ENCODE data around the gene IQGAP1. TPM values are rescaled to one million over a fixed set of nuclear protein-coding genes. Genes with fewer than 3 reads are reported as not detected.
"Not testable (repeated sequence)": the region's sequence is repeated elsewhere in the genome, so short reads cannot be mapped to it uniquely, and the experiment has no call there.

The IQGAP1 gene
- total RNA-seq, 1 experiment from 2014 or later: 264 TPM

DNA sequence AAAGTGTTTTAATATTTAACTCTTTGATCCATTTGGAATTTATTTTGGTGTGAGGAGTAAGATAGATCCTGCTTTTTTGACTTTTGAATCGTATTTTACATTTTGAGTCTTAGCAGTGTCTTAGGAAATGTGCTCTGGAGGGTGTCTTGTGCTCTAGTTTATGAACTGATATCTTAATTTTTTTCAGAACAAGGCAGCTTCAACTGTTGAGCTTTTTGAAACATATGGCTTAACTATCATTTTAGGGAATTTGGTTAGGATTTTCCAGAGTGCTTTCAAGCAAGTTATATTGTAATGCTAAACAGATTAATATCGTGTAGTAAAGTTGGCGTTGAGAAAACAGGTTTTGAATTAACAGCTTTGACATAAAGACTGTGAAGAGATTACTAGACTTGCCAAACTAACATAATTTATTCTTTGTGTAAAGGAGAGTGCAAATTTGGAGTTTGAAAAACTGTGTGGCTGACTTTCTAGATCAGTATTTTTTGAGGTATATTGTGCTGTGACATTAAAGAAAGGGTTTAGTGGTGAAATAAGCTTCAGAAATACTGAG, 17.1 kb downstream of the IQGAP1 start:
- peaks cover 60% of the 10 kb centered on the region for H3K4me1 Mint-ChIP-seq (ENCODE audit: insufficient read depth, unreplicated experiment)

DNA sequence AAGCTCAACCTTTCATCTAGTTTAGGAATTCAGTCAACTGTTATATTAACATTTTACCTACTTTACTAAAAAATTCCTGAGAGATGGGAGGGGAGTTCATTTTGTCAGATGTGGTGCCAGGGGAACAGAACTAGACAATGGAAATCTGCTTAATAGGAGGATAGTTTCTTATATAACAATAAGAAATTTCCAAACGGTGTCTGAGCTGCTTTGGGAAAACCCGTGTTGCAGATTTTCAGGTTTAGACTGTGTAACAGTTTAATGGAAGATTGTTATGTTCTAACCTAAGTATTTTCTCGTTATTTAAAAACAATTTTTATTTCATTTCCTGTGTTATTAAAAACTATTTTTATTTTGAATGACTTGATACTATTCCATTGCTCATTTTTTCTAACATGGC, 19.3 kb downstream of the IQGAP1 start:
- Mint-ChIP-seq H3K27me3 (ENCODE audit: insufficient read depth, unreplicated experiment) (no peaks in the 10 kb centered on the region), H3K4me1 (ENCODE audit: insufficient read depth, unreplicated experiment) (peaks cover 49% of the 10 kb centered on the region), H3K9me3 (ENCODE audit: unreplicated experiment) (no peaks in the 10 kb centered on the region), H3K36me3 (ENCODE audit: insufficient read depth, unreplicated experiment) (peaks cover 41% of the 10 kb centered on the region), H3K4me3 (ENCODE audit: unreplicated experiment) (no peak overlapping the region), H3K27ac (ENCODE audit: low read depth, unreplicated experiment) (peak overlapping the region; percentile 87)
- BruUV-seq (replicated peaks): no TSS peak
- TF ChIP-seq, protein P1, sequence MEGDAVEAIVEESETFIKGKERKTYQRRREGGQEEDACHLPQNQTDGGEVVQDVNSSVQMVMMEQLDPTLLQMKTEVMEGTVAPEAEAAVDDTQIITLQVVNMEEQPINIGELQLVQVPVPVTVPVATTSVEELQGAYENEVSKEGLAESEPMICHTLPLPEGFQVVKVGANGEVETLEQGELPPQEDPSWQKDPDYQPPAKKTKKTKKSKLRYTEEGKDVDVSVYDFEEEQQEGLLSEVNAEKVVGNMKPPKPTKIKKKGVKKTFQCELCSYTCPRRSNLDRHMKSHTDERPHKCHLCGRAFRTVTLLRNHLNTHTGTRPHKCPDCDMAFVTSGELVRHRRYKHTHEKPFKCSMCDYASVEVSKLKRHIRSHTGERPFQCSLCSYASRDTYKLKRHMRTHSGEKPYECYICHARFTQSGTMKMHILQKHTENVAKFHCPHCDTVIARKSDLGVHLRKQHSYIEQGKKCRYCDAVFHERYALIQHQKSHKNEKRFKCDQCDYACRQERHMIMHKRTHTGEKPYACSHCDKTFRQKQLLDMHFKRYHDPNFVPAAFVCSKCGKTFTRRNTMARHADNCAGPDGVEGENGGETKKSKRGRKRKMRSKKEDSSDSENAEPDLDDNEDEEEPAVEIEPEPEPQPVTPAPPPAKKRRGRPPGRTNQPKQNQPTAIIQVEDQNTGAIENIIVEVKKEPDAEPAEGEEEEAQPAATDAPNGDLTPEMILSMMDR (IDR thresholded peaks at IDR 0.05; ENCODE audit: unreplicated experiment): no peak
- CTCF ChIA-PET: interaction anchor here (0.7 to 2.0 kb wide), 2 partner anchors 87 to 1350 kb away, joined by 3 to 5 read pairs; no protein-coding TSS in a partner anchor
- intact Hi-C loops (cut with micrococcal nuclease): no loop called here
- DNase-seq (ENCODE audit: unreplicated experiment): no peak
- POLR2A ChIA-PET: interaction anchor here (0.8 to 2.2 kb wide), 7 partner anchors 7 to 45 kb away, joined by 3 to 15 read pairs (median 4); partner anchors contain the start of gene IQGAP1

More for the DNA sequence above, 17.1 kb downstream of the IQGAP1 start:
- CTCF ChIA-PET: interaction anchor here (1.4 kb wide), 1 partner anchor 42 kb away, joined by 6 read pairs; no protein-coding TSS in a partner anchor
- POLR2A ChIA-PET: interaction anchor here (0.6 to 9.0 kb wide), 6 partner anchors 8 to 322 kb away, joined by 3 to 159 read pairs (median 62); partner anchors contain the start of gene IQGAP1
- no peak for DNase-seq (ENCODE audit: unreplicated experiment)
- H3K27me3 Mint-ChIP-seq (ENCODE audit: insufficient read depth, unreplicated experiment): no peaks in the 10 kb centered on the region
- peaks cover 28% of the 10 kb centered on the region for H3K36me3 Mint-ChIP-seq (ENCODE audit: insufficient read depth, unreplicated experiment)
- H3K9me3 Mint-ChIP-seq (ENCODE audit: unreplicated experiment): no peaks in the 10 kb centered on the region
- intact Hi-C loops (cut with micrococcal nuclease): no loop called here
- BruUV-seq (replicated peaks): no TSS peak
- TF ChIP-seq, protein P1 (IDR thresholded peaks at IDR 0.05; ENCODE audit: unreplicated experiment): no peak
- H3K27ac Mint-ChIP-seq (ENCODE audit: low read depth, unreplicated experiment): peak overlapping the region; percentile 87
- H3K4me3 Mint-ChIP-seq (ENCODE audit: unreplicated experiment): no peak overlapping the region

DNA sequence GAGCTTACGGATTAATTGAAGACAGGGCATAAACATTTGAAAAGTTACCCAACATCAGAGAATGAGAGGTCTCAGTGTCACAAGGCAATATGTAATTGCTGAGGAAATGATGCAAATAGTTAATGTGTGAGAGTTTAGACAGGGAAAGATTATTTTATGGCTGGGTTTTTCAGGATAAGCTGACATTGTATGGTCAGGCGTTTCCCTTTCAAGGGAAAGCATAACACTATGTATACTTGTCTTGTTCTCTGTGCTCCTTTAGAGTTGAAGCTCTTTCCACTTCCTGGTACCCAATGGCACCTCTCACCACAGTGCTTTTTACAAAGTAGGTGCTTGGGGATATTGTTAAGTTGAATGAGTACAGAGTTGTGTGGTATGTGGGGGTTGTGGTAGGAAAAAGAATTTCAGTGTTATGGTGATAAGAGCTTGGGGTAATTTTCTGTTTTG, 19.9 kb downstream of the IQGAP1 start:
- Mint-ChIP-seq H3K4me3 (ENCODE audit: unreplicated experiment) (no peak overlapping the region), H3K4me1 (ENCODE audit: insufficient read depth, unreplicated experiment) (peaks cover 51% of the 10 kb centered on the region)
- peak; percentile 3 for DNase-seq (ENCODE audit: unreplicated experiment)

DNA sequence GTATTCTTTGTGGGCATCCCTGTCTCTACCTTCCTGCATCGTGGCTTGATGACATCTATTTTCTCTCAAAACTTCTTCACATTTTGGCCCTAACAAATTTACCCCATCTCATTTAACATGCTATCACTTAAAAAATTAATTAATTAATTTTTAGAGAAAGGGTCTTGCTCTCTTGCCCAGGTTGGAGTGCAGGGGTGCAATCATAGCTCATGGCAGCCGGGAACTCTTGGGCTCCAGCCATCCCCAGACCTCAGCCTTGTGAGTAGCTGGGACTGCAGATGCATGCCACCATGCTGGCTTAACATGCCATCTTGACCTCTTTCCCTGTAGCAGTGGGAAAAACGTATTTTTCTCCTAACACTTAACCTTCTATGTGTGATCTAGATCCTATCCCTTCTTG, 20.6 kb downstream of the IQGAP1 start:
- Mint-ChIP-seq H3K4me1 (ENCODE audit: insufficient read depth, unreplicated experiment) (peaks cover 59% of the 10 kb centered on the region), H3K36me3 (ENCODE audit: insufficient read depth, unreplicated experiment) (peaks cover 43% of the 10 kb centered on the region), H3K27me3 (ENCODE audit: insufficient read depth, unreplicated experiment) (no peaks in the 10 kb centered on the region), H3K9me3 (ENCODE audit: unreplicated experiment) (no peaks in the 10 kb centered on the region), H3K27ac (ENCODE audit: low read depth, unreplicated experiment) (no peak overlapping the region), H3K4me3 (ENCODE audit: unreplicated experiment) (no peak overlapping the region)
- TF ChIP-seq, protein P1 (IDR thresholded peaks at IDR 0.05; ENCODE audit: unreplicated experiment): no peak
- no peak for DNase-seq (ENCODE audit: unreplicated experiment)
- BruUV-seq (replicated peaks): no TSS peak
- intact Hi-C loops (cut with micrococcal nuclease): no loop called here
- ChIA-PET CTCF (interaction anchor here (1.0 to 2.0 kb wide), 2 partner anchors 14 to 89 kb away, joined by 3 to 5 read pairs; no protein-coding TSS in a partner anchor), POLR2A (interaction anchor here (1.2 to 2.2 kb wide), 3 partner anchors 10 to 20 kb away, joined by 4 to 15 read pairs (median 14); partner anchors contain the start of gene IQGAP1)

More for the DNA sequence above, 19.9 kb downstream of the IQGAP1 start:
- Mint-ChIP-seq H3K36me3 (ENCODE audit: insufficient read depth, unreplicated experiment) (peaks cover 43% of the 10 kb centered on the region), H3K9me3 (ENCODE audit: unreplicated experiment) (no peaks in the 10 kb centered on the region), H3K27me3 (ENCODE audit: insufficient read depth, unreplicated experiment) (no peaks in the 10 kb centered on the region), H3K27ac (ENCODE audit: low read depth, unreplicated experiment) (peak overlapping the region; percentile 87)
- POLR2A ChIA-PET: interaction anchor here (1.0 to 2.2 kb wide), 6 partner anchors 9 to 46 kb away, joined by 3 to 15 read pairs (median 9); partner anchors contain the start of gene IQGAP1
- intact Hi-C loops (cut with micrococcal nuclease): no loop called here
- TF ChIP-seq, protein P1 (IDR thresholded peaks at IDR 0.05; ENCODE audit: unreplicated experiment): no peak
- CTCF ChIA-PET: interaction anchor here (0.7 to 2.0 kb wide), 3 partner anchors 15 to 1351 kb away, joined by 3 to 5 read pairs (median 3); no protein-coding TSS in a partner anchor
- no TSS peak for BruUV-seq (replicated peaks)

DNA sequence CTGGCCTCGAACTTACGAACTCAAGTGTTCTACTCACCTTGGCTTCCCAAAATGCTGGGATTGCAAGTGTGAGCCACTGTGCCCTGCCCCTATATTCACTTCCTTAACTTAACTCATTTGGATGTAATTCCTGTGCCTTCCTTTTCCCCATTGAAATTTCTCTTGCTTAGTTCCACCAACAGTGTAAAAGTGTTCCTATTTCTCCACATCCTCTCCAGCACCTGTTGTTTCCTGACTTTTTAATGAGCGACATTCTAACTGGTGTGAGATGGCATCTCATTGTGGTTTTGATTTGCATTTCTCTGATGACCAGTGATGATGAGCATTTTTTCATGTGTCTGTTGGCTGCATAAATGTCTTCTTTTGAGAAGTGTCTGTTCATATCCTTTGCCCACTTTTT, 21.5 kb downstream of the IQGAP1 start:
- H3K27me3 Mint-ChIP-seq (ENCODE audit: insufficient read depth, unreplicated experiment); DNase-seq (ENCODE audit: unreplicated experiment); CTCF ChIA-PET; H3K9me3 Mint-ChIP-seq (ENCODE audit: unreplicated experiment); POLR2A ChIA-PET; intact Hi-C loops (cut with micrococcal nuclease); H3K4me3 Mint-ChIP-seq (ENCODE audit: unreplicated experiment); BruUV-seq (replicated peaks): not testable (repeated sequence)
- Mint-ChIP-seq H3K27ac (ENCODE audit: low read depth, unreplicated experiment) (peak overlapping the region; percentile 53), H3K36me3 (ENCODE audit: insufficient read depth, unreplicated experiment) (peaks cover 36% of the 10 kb centered on the region), H3K4me1 (ENCODE audit: insufficient read depth, unreplicated experiment) (peaks cover 68% of the 10 kb centered on the region)

DNA sequence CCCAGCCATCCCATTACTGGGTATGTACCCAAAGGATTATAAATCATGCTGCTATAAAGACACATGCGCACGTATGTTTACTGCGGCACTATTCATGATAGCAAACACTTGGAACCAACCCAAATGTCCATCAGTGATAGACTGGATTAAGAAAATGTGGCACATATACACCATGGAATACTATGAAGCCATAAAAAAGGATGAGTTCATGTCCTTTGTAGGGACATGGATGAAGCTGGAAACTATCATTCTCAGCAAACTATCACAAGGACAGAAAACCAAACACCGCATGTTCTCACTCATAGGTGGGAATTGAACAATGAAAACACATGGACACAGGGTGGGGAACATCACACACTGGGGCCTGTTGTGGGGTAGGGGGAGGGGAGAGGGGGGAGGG, 22.3 kb downstream of the IQGAP1 start:
- H3K27ac Mint-ChIP-seq (ENCODE audit: low read depth, unreplicated experiment); POLR2A ChIA-PET; H3K4me3 Mint-ChIP-seq (ENCODE audit: unreplicated experiment); H3K27me3 Mint-ChIP-seq (ENCODE audit: insufficient read depth, unreplicated experiment); BruUV-seq (replicated peaks); CTCF ChIA-PET; intact Hi-C loops (cut with micrococcal nuclease); DNase-seq (ENCODE audit: unreplicated experiment); H3K9me3 Mint-ChIP-seq (ENCODE audit: unreplicated experiment): not testable (repeated sequence)
- peaks cover 71% of the 10 kb centered on the region for H3K4me1 Mint-ChIP-seq (ENCODE audit: insufficient read depth, unreplicated experiment)
- H3K36me3 Mint-ChIP-seq (ENCODE audit: insufficient read depth, unreplicated experiment): peaks cover 29% of the 10 kb centered on the region

All from MCF 10A (cell line).